ENCODE measurements around the gene CAP2. TPM values are rescaled to one million over a fixed set of nuclear protein-coding genes. Genes with fewer than 3 reads are reported as not detected.
"Not testable (repeated sequence)": the region's sequence is repeated elsewhere in the genome, so short reads cannot be mapped to it uniquely, and the experiment has no call there.

The CAP2 gene
- total RNA-seq, 1 experiment from 2014 or later = 5.4 TPM

- H3K9me3 ChIP-seq = no peaks in the 10 kb centered on the region
- H3K27me3 ChIP-seq = no peaks in the 10 kb centered on the region
- H3K4me3 ChIP-seq = no peak overlapping the region
- DNase-seq = no peak
- no peaks in the 10 kb centered on the region for H3K36me3 ChIP-seq
Observed at GRCh38 chr6:17420368-17420767, 27.0 kb downstream of the CAP2 start.

- H3K9me3 ChIP-seq = no peaks in the 10 kb centered on the region
- DNase-seq = no peak
- no peak overlapping the region for H3K4me3 ChIP-seq
- H3K27me3 ChIP-seq = no peaks in the 10 kb centered on the region
- H3K36me3 ChIP-seq = no peaks in the 10 kb centered on the region
Observed at GRCh38 chr6:17421406-17421805, 28.0 kb downstream of the CAP2 start.

- no peaks in the 10 kb centered on the region for H3K36me3 ChIP-seq
- H3K9me3 ChIP-seq = no peaks in the 10 kb centered on the region
- no peak overlapping the region for H3K4me3 ChIP-seq
- peak; percentile 6 for DNase-seq
- no peaks in the 10 kb centered on the region for H3K27me3 ChIP-seq
Observed at GRCh38 chr6:17423026-17423425, 29.6 kb downstream of the CAP2 start.

GRCh38 chr6:17427062-17427461, 33.7 kb downstream of the CAP2 start:
- no peak for DNase-seq

GRCh38 chr6:17427617-17428016, 34.2 kb downstream of the CAP2 start:
- DNase-seq = no peak
- Histone ChIP-seq H3K4me3 (no peak overlapping the region), H3K27me3 (no peaks in the 10 kb centered on the region), H3K36me3 (no peaks in the 10 kb centered on the region), H3K9me3 (no peaks in the 10 kb centered on the region)

More at GRCh38 chr6:17427062-17427461, 33.7 kb downstream of the CAP2 start:
- H3K4me3 ChIP-seq = no peak overlapping the region
- no peaks in the 10 kb centered on the region for H3K27me3 ChIP-seq
- H3K36me3 ChIP-seq = no peaks in the 10 kb centered on the region
- H3K9me3 ChIP-seq = no peaks in the 10 kb centered on the region

GRCh38 chr6:17428595-17429120, 35.3 kb downstream of the CAP2 start:
- H3K36me3 ChIP-seq = not testable (repeated sequence)

GRCh38 chr6:17429383-17430061, 36.1 kb downstream of the CAP2 start:
- no peaks in the 10 kb centered on the region for H3K36me3 ChIP-seq
- DNase-seq = peak; percentile 5
- no peaks in the 10 kb centered on the region for H3K27me3 ChIP-seq
- H3K9me3 ChIP-seq = no peaks in the 10 kb centered on the region
- no peak overlapping the region for H3K4me3 ChIP-seq

More at GRCh38 chr6:17428595-17429120, 35.3 kb downstream of the CAP2 start:
- H3K9me3 ChIP-seq, H3K27me3 ChIP-seq, DNase-seq, H3K4me3 ChIP-seq: not testable (repeated sequence)

- H3K27me3 ChIP-seq = no peaks in the 10 kb centered on the region
- DNase-seq = peak; percentile 46
- no peak overlapping the region for H3K4me3 ChIP-seq
- H3K9me3 ChIP-seq = no peaks in the 10 kb centered on the region
- no peaks in the 10 kb centered on the region for H3K36me3 ChIP-seq
Observed at GRCh38 chr6:17431581-17431980, 38.2 kb downstream of the CAP2 start.

GRCh38 chr6:17432356-17432755, 39.0 kb downstream of the CAP2 start:
- H3K9me3 ChIP-seq = no peaks in the 10 kb centered on the region
- H3K36me3 ChIP-seq = no peaks in the 10 kb centered on the region
- no peaks in the 10 kb centered on the region for H3K27me3 ChIP-seq
- DNase-seq = no peak
- no peak overlapping the region for H3K4me3 ChIP-seq

- H3K9me3 ChIP-seq = no peaks in the 10 kb centered on the region
- H3K4me3 ChIP-seq = peak overlapping the region; percentile 23; the same call in 1 of the 2 replicates
- H3K36me3 ChIP-seq = no peaks in the 10 kb centered on the region
- H3K27me3 ChIP-seq = no peaks in the 10 kb centered on the region
- DNase-seq = peak; percentile 53
Observed at GRCh38 chr6:17439243-17439993, 46.0 kb downstream of the CAP2 start.

GRCh38 chr6:17440811-17441210, 47.4 kb downstream of the CAP2 start:
- DNase-seq, H3K4me3 ChIP-seq, H3K9me3 ChIP-seq, H3K27me3 ChIP-seq, H3K36me3 ChIP-seq: not testable (repeated sequence)

- H3K36me3 ChIP-seq = no peaks in the 10 kb centered on the region
- no peak overlapping the region for H3K4me3 ChIP-seq
- no peaks in the 10 kb centered on the region for H3K9me3 ChIP-seq
- no peaks in the 10 kb centered on the region for H3K27me3 ChIP-seq
- no peak for DNase-seq
Observed at GRCh38 chr6:17442196-17442595, 48.8 kb downstream of the CAP2 start.

GRCh38 chr6:17446713-17447112, 53.3 kb downstream of the CAP2 start:
- H3K4me3 ChIP-seq = no peak overlapping the region
- no peaks in the 10 kb centered on the region for H3K36me3 ChIP-seq

GRCh38 chr6:17448165-17448564, 54.8 kb downstream of the CAP2 start:
- Histone ChIP-seq H3K4me3 (no peak overlapping the region), H3K36me3 (no peaks in the 10 kb centered on the region), H3K27me3 (no peaks in the 10 kb centered on the region), H3K9me3 (no peaks in the 10 kb centered on the region)
- DNase-seq = no peak

More at GRCh38 chr6:17446713-17447112, 53.3 kb downstream of the CAP2 start:
- Histone ChIP-seq H3K9me3 (no peaks in the 10 kb centered on the region), H3K27me3 (no peaks in the 10 kb centered on the region)
- no peak for DNase-seq

GRCh38 chr6:17450397-17450796, 57.0 kb downstream of the CAP2 start:
- Histone ChIP-seq H3K4me3 (no peak overlapping the region), H3K36me3 (no peaks in the 10 kb centered on the region)
- no peak for DNase-seq

GRCh38 chr6:17450832-17451231, 57.4 kb downstream of the CAP2 start:
- no peaks in the 10 kb centered on the region for H3K9me3 ChIP-seq
- no peak overlapping the region for H3K4me3 ChIP-seq

More at GRCh38 chr6:17450397-17450796, 57.0 kb downstream of the CAP2 start:
- H3K27me3 ChIP-seq = no peaks in the 10 kb centered on the region
- no peaks in the 10 kb centered on the region for H3K9me3 ChIP-seq

GRCh38 chr6:17452096-17452495, 58.7 kb downstream of the CAP2 start:
- H3K9me3 ChIP-seq = no peaks in the 10 kb centered on the region
- no peaks in the 10 kb centered on the region for H3K27me3 ChIP-seq
- DNase-seq = no peak
- H3K4me3 ChIP-seq = no peak overlapping the region
- no peaks in the 10 kb centered on the region for H3K36me3 ChIP-seq

More at GRCh38 chr6:17450832-17451231, 57.4 kb downstream of the CAP2 start:
- no peaks in the 10 kb centered on the region for H3K36me3 ChIP-seq
- no peak for DNase-seq
- no peaks in the 10 kb centered on the region for H3K27me3 ChIP-seq
